Upper lobe of right lung (tissue), 1 donor: ENCODE results near the gene R3HDM2. TPM values are rescaled to one million over a fixed set of nuclear protein-coding genes. Genes with fewer than 3 reads are reported as not detected.

Experiments used
- ATAC-seq: fragments of 200-7000 bp; cut with Tn5 transposase; one replicate; pipeline ENCODE4 v1.9.1; 2020; ENCODE audit warnings: mild to moderate bottlenecking, moderate library complexity
- DNase-seq: peaks from one replicate; pipeline ENCODE4 v3.0.0-alpha.2; 2020
- H3K27ac ChIP-seq: fragments of 200-600 bp; one replicate; pipeline ENCODE4 v1.8.0; 2022
- H3K27me3 ChIP-seq: fragments of 200-600 bp; one replicate; pipeline ENCODE4 v1.8.0; 2022; ENCODE audit warnings: mild to moderate bottlenecking
- H3K36me3 ChIP-seq: fragments of 200-600 bp; one replicate; pipeline ENCODE4 v1.8.0; 2022
- H3K4me1 ChIP-seq: fragments of 200-600 bp; one replicate; pipeline ENCODE4 v1.8.0; 2022
- H3K4me3 ChIP-seq: fragments of 200-600 bp; one replicate; pipeline ENCODE4 v1.8.0; 2022; ENCODE audit warnings: mild to moderate bottlenecking
- H3K9me3 ChIP-seq: fragments of 200-600 bp; one replicate; pipeline ENCODE4 v1.8.0; 2022
- CTCF ChIP-seq: fragments of 200-600 bp; IDR thresholded peaks from one replicate; pipeline ENCODE4 v1.8.0; 2022; ENCODE audit warnings: antibody characterized with exemption
- intact Hi-C: fragments of 100-400 bp; cut with DNase I; formaldehyde crosslinking; loops from one replicate; pipeline ENCODE4 v1.11.0; 2022
- total RNA-seq: library from RNA; stranded (reverse); fragmentation: NEBNext Ultra II Directional; extraction: Animal tissue kit (Norgen Biotek cat#: 25700); gene quantifications from one replicate; pipeline ENCODE4 v1.2.1, GENCODE V29; 2021
- donor health status: DM: no; HTN: yes; CAD: no; lungs with severe emphysema.

Gene R3HDM2
- total RNA-seq, 1 donor from 2014 or later: 81.0 TPM

- no peak overlapping the region for H3K27ac ChIP-seq
- TF ChIP-seq CTCF: no peak
- intact Hi-C loops: no loop called here
- ATAC-seq: no peak
- H3K36me3 ChIP-seq: no peaks in the 10 kb centered on the region
- peaks cover 95% of the 10 kb centered on the region for H3K27me3 ChIP-seq
- peaks cover 20% of the 10 kb centered on the region for H3K4me1 ChIP-seq
- H3K9me3 ChIP-seq: no peaks in the 10 kb centered on the region
- DNase-seq: no peak
- no peak overlapping the region for H3K4me3 ChIP-seq
Observed at GRCh38 chr12:57219205-57219992, 211.4 kb downstream of the R3HDM2 start.

- TF ChIP-seq CTCF: no peak
- H3K4me1 ChIP-seq: peaks cover 24% of the 10 kb centered on the region
- DNase-seq (no peak), ATAC-seq (no peak)
- no peaks in the 10 kb centered on the region for H3K9me3 ChIP-seq
- H3K27ac ChIP-seq: no peak overlapping the region
- peaks cover 88% of the 10 kb centered on the region for H3K27me3 ChIP-seq
- H3K36me3 ChIP-seq: no peaks in the 10 kb centered on the region
- no peak overlapping the region for H3K4me3 ChIP-seq
- intact Hi-C loops: no loop called here
Observed at GRCh38 chr12:57218030-57218853, 212.6 kb downstream of the R3HDM2 start.

- TF ChIP-seq CTCF: no peak
- DNase-seq (no peak), ATAC-seq (no peak)
- Histone ChIP-seq H3K27ac (no peak overlapping the region), H3K4me1 (peaks cover 24% of the 10 kb centered on the region), H3K27me3 (peaks cover 79% of the 10 kb centered on the region), H3K4me3 (peak overlapping the region; percentile 37), H3K9me3 (no peaks in the 10 kb centered on the region), H3K36me3 (peaks cover 5% of the 10 kb centered on the region)
- intact Hi-C loops: no loop called here
Observed at GRCh38 chr12:57216921-57217879, 213.6 kb downstream of the R3HDM2 start.

- TF ChIP-seq CTCF: no peak
- Histone ChIP-seq H3K27me3 (peaks cover 69% of the 10 kb centered on the region), H3K9me3 (no peaks in the 10 kb centered on the region), H3K27ac (no peak within 1 kb of the TSS), H3K4me3 (peak within 1 kb of the TSS; percentile 39), H3K36me3 (peaks cover 8% of the 10 kb centered on the region), H3K4me1 (peaks cover 24% of the 10 kb centered on the region)
- intact Hi-C loops: no loop called here
- ATAC-seq: peak; percentile 2
- no peak for DNase-seq
Observed at GRCh38 chr12:57216014-57216911, 214.6 kb downstream of the R3HDM2 start, which contains the start of gene NXPH4. NXPH4 (plus strand) TSS chr12:57216794; CDS start chr12:57216970, 176 bp downstream.
